Trophoblast cell (in vitro differentiated cells and primary cell): ENCODE measurements around the gene TMEM38A.

Source experiments
- DNase-seq, 2 donors: peaks; one replicate each; pipeline ENCODE4 v3.0.0-alpha.2; 2016
- H2AFZ ChIP-seq: 2 replicates; pipeline ENCODE4 v1.6.1; 2013; ENCODE audit warnings: low read length, moderate library complexity, mild to moderate bottlenecking; ENCODE audit not compliant: insufficient read depth, poor library complexity
- H2AK5ac ChIP-seq: 2 replicates; pipeline ENCODE4 v1.6.1; 2013; ENCODE audit warnings: mild to moderate bottlenecking, low read length
- H2BK120ac ChIP-seq: 2 replicates; pipeline ENCODE4 v1.6.1; 2013; ENCODE audit warnings: low read length, mild to moderate bottlenecking, moderate library complexity; ENCODE audit not compliant: insufficient read depth, poor library complexity
- H2BK12ac ChIP-seq: 2 replicates; pipeline ENCODE4 v1.6.1; 2013; ENCODE audit warnings: mild to moderate bottlenecking, low read length, moderate library complexity
- H2BK5ac ChIP-seq: 2 replicates; pipeline ENCODE4 v1.6.1; 2013; ENCODE audit warnings: low read length, low read depth, moderate library complexity, mild to moderate bottlenecking; ENCODE audit not compliant: poor library complexity
- H3K14ac ChIP-seq: 2 replicates; pipeline ENCODE4 v1.6.1; 2013; ENCODE audit warnings: mild to moderate bottlenecking, low read length
- H3K18ac ChIP-seq: 2 replicates; pipeline ENCODE4 v1.6.1; 2013; ENCODE audit warnings: mild to moderate bottlenecking, low read length
- H3K23ac ChIP-seq: 2 replicates; pipeline ENCODE4 v1.6.1; 2013; ENCODE audit warnings: low read length
- H3K27ac ChIP-seq: 2 replicates; pipeline ENCODE4 v1.5.1; 2013; ENCODE audit warnings: low read depth, mild to moderate bottlenecking, inconsistent platforms, low read length, moderate library complexity
- H3K27me3 ChIP-seq: 2 replicates; pipeline ENCODE4 v1.6.1; 2013; ENCODE audit warnings: inconsistent platforms, mild to moderate bottlenecking, low read length, moderate library complexity; ENCODE audit not compliant: insufficient read depth
- H3K36me3 ChIP-seq, 2 experiments: 1 replicate in 1 of 2; 2 replicates in 1 of 2; pipeline ENCODE4 v1.6.1; 2013; ENCODE audit warnings: low read length in 2 of 2, mild to moderate bottlenecking in 2 of 2, moderate library complexity in 1 of 2; ENCODE audit not compliant: insufficient read depth in 2 of 2, control insufficient read depth in 1 of 2
- H3K4ac ChIP-seq: 2 replicates; pipeline ENCODE4 v1.6.1; 2013; ENCODE audit warnings: low read depth, mild to moderate bottlenecking, low read length, moderate library complexity
- H3K4me1 ChIP-seq, 2 experiments: 1 replicate in 1 of 2; 2 replicates in 1 of 2; pipeline ENCODE4 v1.6.1; 2013; ENCODE audit warnings: low read length in 2 of 2, mild to moderate bottlenecking in 2 of 2, moderate library complexity in 1 of 2; ENCODE audit not compliant: insufficient read depth in 2 of 2, control insufficient read depth in 1 of 2
- H3K4me2 ChIP-seq: 2 replicates; pipeline ENCODE4 v1.6.1; 2013; ENCODE audit warnings: inconsistent platforms, mild to moderate bottlenecking, low read length, moderate library complexity
- H3K4me3 ChIP-seq: 2 replicates; pipeline ENCODE4 v1.5.1; 2013; ENCODE audit warnings: mild to moderate bottlenecking, low read depth, low read length, inconsistent platforms
- H3K79me1 ChIP-seq: one replicate; pipeline ENCODE4 v1.6.1; 2013; ENCODE audit warnings: low read length
- H3K79me2 ChIP-seq: 2 replicates; pipeline ENCODE4 v1.6.1; 2013; ENCODE audit warnings: low read length, mild to moderate bottlenecking; ENCODE audit not compliant: control insufficient read depth, insufficient read depth, poor library complexity
- H3K9ac ChIP-seq: 2 replicates; pipeline ENCODE4 v1.6.1; 2013; ENCODE audit warnings: mild to moderate bottlenecking, low read length
- H3K9me3 ChIP-seq: 2 replicates; pipeline ENCODE4 v1.6.1; 2013; ENCODE audit warnings: low read depth, mild to moderate bottlenecking, control low read depth, inconsistent platforms, low read length; ENCODE audit not compliant: insufficient read depth
- H4K12ac ChIP-seq: 2 replicates; pipeline ENCODE4 v1.6.1; 2013; ENCODE audit warnings: low read depth, mild to moderate bottlenecking, low read length, moderate library complexity
- H4K8ac ChIP-seq: 2 replicates; pipeline ENCODE4 v1.6.1; 2013; ENCODE audit warnings: low read depth, mild to moderate bottlenecking, low read length, moderate library complexity
- H4K91ac ChIP-seq: one replicate; pipeline ENCODE4 v1.6.1; 2013; ENCODE audit warnings: low read depth, mild to moderate bottlenecking, low read length, moderate library complexity
- whole genome bisulfite sequencing: extraction: QIAGEN DNeasy Blood & Tissue Kit; methylation state at CpG from one replicate; pipeline ENCODE4 v1.1.7; 2013; ENCODE audit warnings: missing lambda C conversion rate; ENCODE audit not compliant: insufficient read length, insufficient coverage; ENCODE audit errors: extremely low coverage; 5-methylcytosine and 5-hydroxymethylcytosine counted together

Gene TMEM38A

GRCh38 chr19:16627928-16628182 lies 33.1 kb upstream of the TMEM38A start:
- no CpG with 5 or more reads among the region's 38 CpGs for WGBS
- peak overlapping the region; percentile 96 for H3K4me3 ChIP-seq
- H2AFZ ChIP-seq: no peak overlapping the region

GRCh38 chr19:16628183-16628983 lies 32.6 kb upstream of the TMEM38A start, which contains the start of gene MED26:
Gene MED26, minus strand, starts transcription at chr19:16628204. Its CDS starts 261 bp downstream, at chr19:16627943.
- H3K79me1 ChIP-seq: peaks cover 12% of the 10 kb centered on the region
- peak within 1 kb of the TSS; percentile 41 for H2BK120ac ChIP-seq
- DNase-seq: peak; percentile 91 to 98
- peaks cover 0 to 6% of the 10 kb centered on the region in 2 experiments for H3K4me1 ChIP-seq
- peaks cover 21% of the 10 kb centered on the region for H3K79me2 ChIP-seq
- peak within 1 kb of the TSS; percentile 96 for H3K4me3 ChIP-seq
- H3K27me3 ChIP-seq: no peaks in the 10 kb centered on the region
- peak within 1 kb of the TSS; percentile 85 for H3K4me2 ChIP-seq
- peak within 1 kb of the TSS; percentile 17 for H3K23ac ChIP-seq
- H3K14ac ChIP-seq: peak within 1 kb of the TSS; percentile 100
- peak within 1 kb of the TSS; percentile 99 for H2AFZ ChIP-seq
- H3K4ac ChIP-seq: peak within 1 kb of the TSS; percentile 98
- H4K12ac ChIP-seq: peak within 1 kb of the TSS; percentile 52
- H3K18ac ChIP-seq: peak within 1 kb of the TSS; percentile 99
- no CpG with 5 or more reads among the region's 98 CpGs for WGBS
- H3K9ac ChIP-seq: peak within 1 kb of the TSS; percentile 98
- peak within 1 kb of the TSS; percentile 88 for H4K91ac ChIP-seq
- H3K27ac ChIP-seq: peak within 1 kb of the TSS; percentile 76
- H3K9me3 ChIP-seq: no peaks in the 10 kb centered on the region
- peak within 1 kb of the TSS; percentile 98 for H4K8ac ChIP-seq
- H2BK12ac ChIP-seq: peak within 1 kb of the TSS; percentile 34
- H3K36me3 ChIP-seq: peaks cover 12 to 25% of the 10 kb centered on the region in 2 experiments
- peak within 1 kb of the TSS; percentile 57 for H2AK5ac ChIP-seq
- peak within 1 kb of the TSS; percentile 65 for H2BK5ac ChIP-seq

More at GRCh38 chr19:16627928-16628182, 33.1 kb upstream of the TMEM38A start:
- Histone ChIP-seq H3K27ac (peak overlapping the region; percentile 50), H3K18ac (peak overlapping the region; percentile 49), H3K27me3 (no peaks in the 10 kb centered on the region), H3K23ac (no peak overlapping the region), H3K9me3 (no peaks in the 10 kb centered on the region), H3K4ac (peak overlapping the region; percentile 98), H2BK12ac (no peak overlapping the region), H3K36me3 (peaks cover 13 to 27% of the 10 kb centered on the region in 2 experiments), H3K79me1 (peaks cover 12% of the 10 kb centered on the region), H3K9ac (peak overlapping the region; percentile 98), H2BK5ac (peak overlapping the region; percentile 34), H2AK5ac (peak overlapping the region; percentile 57), H3K4me1 (peaks cover 0 to 6% of the 10 kb centered on the region in 2 experiments), H4K8ac (peak overlapping the region; percentile 25), H3K14ac (peak overlapping the region; percentile 90), H3K79me2 (peaks cover 21% of the 10 kb centered on the region), H2BK120ac (peak overlapping the region; percentile 41), H4K91ac (peak overlapping the region; percentile 20), H4K12ac (peak overlapping the region; percentile 52), H3K4me2 (peak overlapping the region; percentile 85)
- DNase-seq: no peak

- H3K9me3 ChIP-seq: no peaks in the 10 kb centered on the region
- peak overlapping the region; percentile 44 for H2AK5ac ChIP-seq
- peak overlapping the region; percentile 85 for H2AFZ ChIP-seq
- H4K91ac ChIP-seq: peak overlapping the region; percentile 88
- peaks cover 0 to 6% of the 10 kb centered on the region in 2 experiments for H3K4me1 ChIP-seq
- peaks cover 12% of the 10 kb centered on the region for H3K79me1 ChIP-seq
- H3K23ac ChIP-seq: peak overlapping the region; percentile 17
- WGBS: no CpG with 5 or more reads among the region's 23 CpGs
- peak overlapping the region; percentile 100 for H3K14ac ChIP-seq
- peak overlapping the region; percentile 71 for H3K4ac ChIP-seq
- H3K9ac ChIP-seq: peak overlapping the region; percentile 66
- peak overlapping the region; percentile 84 for H3K4me3 ChIP-seq
- peak overlapping the region; percentile 99 for H3K18ac ChIP-seq
- H3K79me2 ChIP-seq: peaks cover 21% of the 10 kb centered on the region
- H2BK12ac ChIP-seq: no peak overlapping the region
- H2BK5ac ChIP-seq: no peak overlapping the region
- H2BK120ac ChIP-seq: no peak overlapping the region
- H3K27ac ChIP-seq: peak overlapping the region; percentile 76
- peak overlapping the region; percentile 45 for H4K12ac ChIP-seq
- H3K27me3 ChIP-seq: no peaks in the 10 kb centered on the region
- H3K36me3 ChIP-seq: peaks cover 10 to 21% of the 10 kb centered on the region in 2 experiments
- H4K8ac ChIP-seq: peak overlapping the region; percentile 30
- H3K4me2 ChIP-seq: peak overlapping the region; percentile 55
- no peak for DNase-seq
These were observed 31.8 kb upstream of the TMEM38A start for GRCh38 chr19:16628984-16629691.

GRCh38 chr19:16631465-16631864 lies 29.5 kb upstream of the TMEM38A start:
- no peak overlapping the region for H4K12ac ChIP-seq
- peaks cover 15% of the 10 kb centered on the region for H3K79me2 ChIP-seq
- no peak overlapping the region for H2AFZ ChIP-seq
- no peak overlapping the region for H3K27ac ChIP-seq
- no peak overlapping the region for H2BK5ac ChIP-seq
- peaks cover 12% of the 10 kb centered on the region for H3K79me1 ChIP-seq
- no peak overlapping the region for H4K91ac ChIP-seq
- H4K8ac ChIP-seq: no peak overlapping the region
- no CpG with 5 or more reads among the region's 6 CpGs for WGBS
- peaks cover 13 to 17% of the 10 kb centered on the region in 2 experiments for H3K36me3 ChIP-seq
- no peaks in the 10 kb centered on the region for H3K27me3 ChIP-seq
- no peak overlapping the region for H3K4me2 ChIP-seq
- H3K9me3 ChIP-seq: no peaks in the 10 kb centered on the region
- peaks cover 0 to 6% of the 10 kb centered on the region in 2 experiments for H3K4me1 ChIP-seq
- H2AK5ac ChIP-seq: no peak overlapping the region
- no peak overlapping the region for H2BK120ac ChIP-seq
- H3K4ac ChIP-seq: no peak overlapping the region
- no peak overlapping the region for H2BK12ac ChIP-seq
- no peak overlapping the region for H3K18ac ChIP-seq
- DNase-seq: no peak
- H3K23ac ChIP-seq: no peak overlapping the region
- H3K4me3 ChIP-seq: no peak overlapping the region
- no peak overlapping the region for H3K9ac ChIP-seq
- H3K14ac ChIP-seq: no peak overlapping the region
